ENCODE results near the gene FAM162A.

The FAM162A gene, protein sequence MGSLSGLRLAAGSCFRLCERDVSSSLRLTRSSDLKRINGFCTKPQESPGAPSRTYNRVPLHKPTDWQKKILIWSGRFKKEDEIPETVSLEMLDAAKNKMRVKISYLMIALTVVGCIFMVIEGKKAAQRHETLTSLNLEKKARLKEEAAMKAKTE

GRCh38 chr3:122383771-122384697 is at the start of gene FAM162A:
TSS of gene FAM162A (plus strand) at chr3:122384182. CDS start at chr3:122384266, 84 bp downstream.
- DNase-seq (ENCODE audit: insufficient read length, low spot score), result peak; percentile 63
- TF ChIP-seq CTCF (IDR thresholded peaks at IDR 0.05; ENCODE audit: insufficient read depth, missing control alignments), result peak; percentile 71
- no peak for FAIRE-seq

DNA sequence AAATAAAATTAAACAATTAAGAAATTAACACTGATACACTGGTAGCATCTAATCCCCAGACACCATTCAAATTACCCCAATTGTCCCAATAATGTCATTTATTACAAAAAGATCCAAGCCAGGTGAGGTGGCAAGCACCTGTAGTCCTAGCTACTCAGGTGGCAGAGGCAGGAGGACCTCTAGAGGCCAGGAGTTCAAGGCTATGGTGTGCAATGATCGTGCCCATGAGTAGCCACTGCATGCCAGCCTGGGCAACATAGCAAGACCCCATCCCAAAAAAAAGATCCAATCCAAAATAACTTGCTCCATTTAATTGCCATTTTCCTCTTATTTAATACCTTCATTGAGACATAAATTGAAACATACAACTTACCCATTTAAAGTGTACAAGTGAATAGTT is 41.2 kb upstream of the FAM162A start:
- FAIRE-seq (no peak), DNase-seq (ENCODE audit: insufficient read length, low spot score) (no peak)
- no peak for TF ChIP-seq CTCF (IDR thresholded peaks at IDR 0.05; ENCODE audit: insufficient read depth, missing control alignments)

GRCh38 chr3:122343654-122344053 is 40.3 kb upstream of the FAM162A start:
- DNase-seq (ENCODE audit: insufficient read length, low spot score), result no peak
- FAIRE-seq, result no peak
- TF ChIP-seq CTCF (IDR thresholded peaks at IDR 0.05; ENCODE audit: insufficient read depth, missing control alignments), result no peak

- TF ChIP-seq CTCF (IDR thresholded peaks at IDR 0.05; ENCODE audit: insufficient read depth, missing control alignments), result no peak
- no peak for FAIRE-seq
Observed at GRCh38 chr3:122349171-122349570, 34.8 kb upstream of the FAM162A start.

DNA sequence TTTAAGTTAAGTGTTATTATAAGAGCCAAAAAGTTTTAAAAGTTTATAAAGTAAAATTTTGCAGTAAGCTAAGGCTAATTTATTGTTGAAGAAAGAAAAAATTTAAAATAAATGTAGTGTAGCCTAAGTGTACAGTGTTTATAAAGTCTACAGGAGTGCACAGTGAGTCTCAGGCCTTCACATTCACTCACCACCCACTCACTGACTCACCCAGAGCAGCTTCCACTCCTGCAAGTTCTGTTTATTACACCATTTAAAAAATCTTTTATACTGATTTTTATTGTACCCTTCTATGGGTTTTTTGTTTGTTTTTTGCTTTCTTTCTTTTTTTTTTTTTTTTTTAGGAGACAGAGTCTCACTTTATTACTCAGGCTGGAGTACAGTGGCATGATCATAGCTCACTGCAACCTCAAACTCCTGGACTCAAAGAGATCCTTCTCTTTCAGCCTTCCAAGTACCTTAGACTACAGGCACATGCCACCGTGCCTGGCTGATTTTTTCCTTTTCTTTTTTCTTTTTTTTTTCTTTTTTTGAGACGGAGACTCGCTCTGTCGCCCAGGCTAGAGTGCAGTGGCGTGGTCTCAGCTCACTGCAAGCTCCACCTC is 33.1 kb upstream of the FAM162A start:
- DNase-seq (ENCODE audit: insufficient read length, low spot score) (no peak), FAIRE-seq (no peak)
- TF ChIP-seq CTCF (IDR thresholded peaks at IDR 0.05; ENCODE audit: insufficient read depth, missing control alignments), result no peak

More at GRCh38 chr3:122349171-122349570, 34.8 kb upstream of the FAM162A start:
- DNase-seq (ENCODE audit: insufficient read length, low spot score), result no peak

GRCh38 chr3:122351612-122352011 is 32.4 kb upstream of the FAM162A start:
- no peak for FAIRE-seq
- no peak for TF ChIP-seq CTCF (IDR thresholded peaks at IDR 0.05; ENCODE audit: insufficient read depth, missing control alignments)
- DNase-seq (ENCODE audit: insufficient read length, low spot score), result no peak

All from D721Med (cell line).